Spleen (tissue), 7 donors: ENCODE data around the gene NBPF6.

Experiments
- POLR2A ChIP-seq, 3 donors: fragments of 450-650 bp; IDR thresholded peaks; one replicate each; pipeline ENCODE4 v1.5.1; 2017; ENCODE audit warnings: antibody characterized with exemption in 3 of 3, mild to moderate bottlenecking in 1 of 3
- POLR2AphosphoS5 ChIP-seq, 3 donors: sonication (generic); formaldehyde crosslinking; IDR thresholded peaks; one replicate each; pipeline ENCODE4 v1.5.1; 2017; ENCODE audit warnings: antibody characterized with exemption in 3 of 3
- TF ChIP-seq, protein P1 (sequence below), 11 experiments: fragments of 200-600 bp in 7 of 11; fragments of 450-650 bp in 4 of 11; sonication (generic) in 4 of 11; IDR thresholded peaks in 8 of 11; conservative IDR thresholded peaks in 3 of 11; 1 replicate in 7 of 11; 2 replicates in 4 of 11; pipeline versions ENCODE4 v1.4.0 to v1.8.0; 2016 to 2021; ENCODE audit warnings: antibody characterized with exemption in 11 of 11, inconsistent platforms in 4 of 11, mild to moderate bottlenecking in 1 of 11
- donor health status: DM: no; HTN: no; CAD: no; lungs with moderate emphysema.
- donor health status: DM: no; HTN: no; CAD: no.
- donor health status: DM: no; HTN: no; CAD: no.

DNA sequence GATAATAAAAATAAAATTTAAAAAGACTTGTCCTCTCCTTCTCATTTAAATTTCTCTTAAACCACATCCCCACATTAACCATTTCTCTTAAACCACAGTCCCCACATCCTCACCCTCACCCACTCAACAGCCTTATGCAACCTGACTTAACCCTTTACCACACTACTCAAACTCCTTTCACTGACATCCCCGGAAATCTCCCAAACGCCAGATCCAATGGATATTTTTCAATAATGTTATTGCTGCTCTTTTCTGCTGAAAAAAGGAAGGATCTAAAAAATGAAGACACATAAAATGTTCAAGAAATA is 55.6 kb downstream of the NBPF6 start:
- TF ChIP-seq, protein P1, sequence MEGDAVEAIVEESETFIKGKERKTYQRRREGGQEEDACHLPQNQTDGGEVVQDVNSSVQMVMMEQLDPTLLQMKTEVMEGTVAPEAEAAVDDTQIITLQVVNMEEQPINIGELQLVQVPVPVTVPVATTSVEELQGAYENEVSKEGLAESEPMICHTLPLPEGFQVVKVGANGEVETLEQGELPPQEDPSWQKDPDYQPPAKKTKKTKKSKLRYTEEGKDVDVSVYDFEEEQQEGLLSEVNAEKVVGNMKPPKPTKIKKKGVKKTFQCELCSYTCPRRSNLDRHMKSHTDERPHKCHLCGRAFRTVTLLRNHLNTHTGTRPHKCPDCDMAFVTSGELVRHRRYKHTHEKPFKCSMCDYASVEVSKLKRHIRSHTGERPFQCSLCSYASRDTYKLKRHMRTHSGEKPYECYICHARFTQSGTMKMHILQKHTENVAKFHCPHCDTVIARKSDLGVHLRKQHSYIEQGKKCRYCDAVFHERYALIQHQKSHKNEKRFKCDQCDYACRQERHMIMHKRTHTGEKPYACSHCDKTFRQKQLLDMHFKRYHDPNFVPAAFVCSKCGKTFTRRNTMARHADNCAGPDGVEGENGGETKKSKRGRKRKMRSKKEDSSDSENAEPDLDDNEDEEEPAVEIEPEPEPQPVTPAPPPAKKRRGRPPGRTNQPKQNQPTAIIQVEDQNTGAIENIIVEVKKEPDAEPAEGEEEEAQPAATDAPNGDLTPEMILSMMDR (IDR thresholded peaks at IDR 0.05 in 8 of 11, conservative IDR thresholded peaks at IDR 0.05 in 3 of 11) = no peak
- TF ChIP-seq POLR2AphosphoS5 (IDR thresholded peaks at IDR 0.05) (no peak), POLR2A (IDR thresholded peaks at IDR 0.05) (no peak)
